Peyer's patch (tissue), 4 donors: ENCODE results near the gene TCP11L2.

Experiments used
- POLR2A ChIP-seq, 2 donors: fragments of 450-650 bp; IDR thresholded peaks; one replicate each; pipeline ENCODE4 v1.5.1; 2017; ENCODE audit warnings: antibody characterized with exemption in 2 of 2, mild to moderate bottlenecking in 2 of 2, moderate library complexity in 2 of 2
- TF ChIP-seq, protein P1 (sequence below), 6 experiments: fragments of 450-650 bp in 4 of 6; fragments of 200-600 bp in 2 of 6; sonication (generic) in 1 of 6; IDR thresholded peaks; one replicate each; pipeline ENCODE4 v1.5.1; 2017 to 2019; ENCODE audit warnings: antibody characterized with exemption in 6 of 6, mild to moderate bottlenecking in 3 of 6, moderate library complexity in 1 of 6

DNA sequence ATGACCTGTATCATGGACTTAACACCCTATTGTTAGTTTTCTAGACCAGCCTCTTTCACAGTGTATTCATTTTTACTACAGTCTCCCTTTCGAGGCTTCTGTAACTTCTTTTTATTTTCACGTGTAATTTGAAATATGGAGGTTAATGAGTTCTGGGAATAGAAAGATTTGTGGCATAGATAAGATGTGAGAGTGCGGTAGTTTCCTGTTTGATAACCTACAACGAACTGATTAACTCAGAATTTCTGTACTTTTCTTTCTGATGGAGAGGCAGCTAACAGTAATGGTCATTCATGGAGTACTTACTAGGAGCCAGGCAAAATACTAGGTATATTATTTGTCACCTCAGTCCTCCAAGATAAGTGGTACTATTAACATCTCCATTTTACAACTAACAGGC, 76.3 kb downstream of the TCP11L2 start:
- TF ChIP-seq, protein P1, sequence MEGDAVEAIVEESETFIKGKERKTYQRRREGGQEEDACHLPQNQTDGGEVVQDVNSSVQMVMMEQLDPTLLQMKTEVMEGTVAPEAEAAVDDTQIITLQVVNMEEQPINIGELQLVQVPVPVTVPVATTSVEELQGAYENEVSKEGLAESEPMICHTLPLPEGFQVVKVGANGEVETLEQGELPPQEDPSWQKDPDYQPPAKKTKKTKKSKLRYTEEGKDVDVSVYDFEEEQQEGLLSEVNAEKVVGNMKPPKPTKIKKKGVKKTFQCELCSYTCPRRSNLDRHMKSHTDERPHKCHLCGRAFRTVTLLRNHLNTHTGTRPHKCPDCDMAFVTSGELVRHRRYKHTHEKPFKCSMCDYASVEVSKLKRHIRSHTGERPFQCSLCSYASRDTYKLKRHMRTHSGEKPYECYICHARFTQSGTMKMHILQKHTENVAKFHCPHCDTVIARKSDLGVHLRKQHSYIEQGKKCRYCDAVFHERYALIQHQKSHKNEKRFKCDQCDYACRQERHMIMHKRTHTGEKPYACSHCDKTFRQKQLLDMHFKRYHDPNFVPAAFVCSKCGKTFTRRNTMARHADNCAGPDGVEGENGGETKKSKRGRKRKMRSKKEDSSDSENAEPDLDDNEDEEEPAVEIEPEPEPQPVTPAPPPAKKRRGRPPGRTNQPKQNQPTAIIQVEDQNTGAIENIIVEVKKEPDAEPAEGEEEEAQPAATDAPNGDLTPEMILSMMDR (IDR thresholded peaks at IDR 0.05), result no peak
- no peak for TF ChIP-seq POLR2A (IDR thresholded peaks at IDR 0.05)
